Liver (tissue), 9 donors: Measurements from ENCODE around the gene EML4. TPM values are rescaled to one million over a fixed set of nuclear protein-coding genes. Genes with fewer than 3 reads are reported as not detected.

ENCODE experiments used
- DNase-seq: peaks from one replicate; pipeline ENCODE4 v3.0.0-alpha.2; 2017; ENCODE audit warnings: low spot score
- H3K27ac ChIP-seq, 2 donors: one replicate each; pipeline ENCODE4 v1.7.0; 2013; ENCODE audit warnings: inconsistent platforms in 2 of 2, low read length in 2 of 2, control low read depth in 1 of 2, low read depth in 1 of 2, mild to moderate bottlenecking in 1 of 2
- H3K27me3 ChIP-seq, 4 donors: one replicate each; pipeline versions ENCODE4 v1.6.1 to v1.7.0; 2013; ENCODE audit warnings: low read length in 3 of 4, inconsistent platforms in 1 of 4, mild to moderate bottlenecking in 1 of 4, moderate library complexity in 1 of 4; ENCODE audit not compliant: control insufficient read depth in 4 of 4, insufficient read depth in 4 of 4
- H3K36me3 ChIP-seq, 4 donors: one replicate each; pipeline versions ENCODE4 v1.6.1 to v1.7.0; 2013; ENCODE audit warnings: low read length in 3 of 4, mild to moderate bottlenecking in 3 of 4, low read depth in 1 of 4, moderate library complexity in 1 of 4; ENCODE audit not compliant: control insufficient read depth in 4 of 4, insufficient read depth in 3 of 4
- H3K4me1 ChIP-seq, 4 donors: one replicate each; pipeline versions ENCODE4 v1.6.1 to v1.7.0; 2013; ENCODE audit warnings: low read length in 3 of 4, mild to moderate bottlenecking in 3 of 4, moderate library complexity in 1 of 4; ENCODE audit not compliant: control insufficient read depth in 4 of 4, insufficient read depth in 4 of 4
- H3K4me3 ChIP-seq, 3 donors: one replicate each; pipeline versions ENCODE4 v1.6.1 to v1.7.0; 2013; ENCODE audit warnings: low read length in 3 of 3, control low read depth in 1 of 3, low read depth in 1 of 3, mild to moderate bottlenecking in 1 of 3
- H3K9ac ChIP-seq, 2 donors: one replicate each; pipeline ENCODE4 v1.7.0; 2013; ENCODE audit warnings: low read length in 2 of 2, mild to moderate bottlenecking in 2 of 2, moderate library complexity in 2 of 2, control low read depth in 1 of 2, low read depth in 1 of 2
- H3K9me3 ChIP-seq, 4 donors: one replicate each; pipeline versions ENCODE4 v1.6.1 to v1.7.0; 2013; ENCODE audit warnings: low read length in 3 of 4; ENCODE audit not compliant: control insufficient read depth in 4 of 4
- FOXA2 ChIP-seq: IDR thresholded peaks from 2 replicates; pipeline ENCODE4 v1.6.1; 2016; ENCODE audit warnings: antibody characterized with exemption
- GABPA ChIP-seq, 2 donors: IDR thresholded peaks in 1 of 2; conservative IDR thresholded peaks in 1 of 2; 2 replicates each; pipeline ENCODE4 v1.6.1; 2016; ENCODE audit warnings: antibody characterized with exemption in 2 of 2, mild to moderate bottlenecking in 1 of 2, moderate library complexity in 1 of 2
- HNF4A ChIP-seq, 2 donors: conservative IDR thresholded peaks; 2 replicates each; pipeline ENCODE4 v1.6.1; 2016; ENCODE audit warnings: antibody characterized with exemption in 2 of 2, mild to moderate bottlenecking in 2 of 2
- HNF4G ChIP-seq: IDR thresholded peaks from 2 replicates; pipeline ENCODE4 v1.6.1; 2016; ENCODE audit warnings: antibody characterized with exemption
- JUND ChIP-seq, 2 donors: IDR thresholded peaks; 2 replicates each; pipeline ENCODE4 v1.6.1; 2016; ENCODE audit warnings: antibody characterized with exemption in 2 of 2
- NR2F2 ChIP-seq: IDR thresholded peaks from 2 replicates; pipeline ENCODE4 v1.6.1; 2016; ENCODE audit warnings: antibody characterized with exemption
- RAD21 ChIP-seq, 2 donors: IDR thresholded peaks; 2 replicates each; pipeline ENCODE4 v1.6.1; 2016; ENCODE audit warnings: antibody characterized with exemption in 2 of 2, mild to moderate bottlenecking in 2 of 2
- SP1 ChIP-seq: IDR thresholded peaks from 2 replicates; pipeline ENCODE4 v1.6.1; 2018; ENCODE audit warnings: antibody characterized with exemption, mild to moderate bottlenecking
- YY1 ChIP-seq: IDR thresholded peaks from 2 replicates; pipeline ENCODE4 v1.6.1; 2016; ENCODE audit warnings: antibody characterized with exemption, mild to moderate bottlenecking
- WGBS: extraction: QIAGEN DNeasy Blood & Tissue Kit; methylation state at CpG from one replicate; pipeline ENCODE4 v1.1.7; 2013; 5-methylcytosine and 5-hydroxymethylcytosine counted together
- polyA plus RNA-seq, 2 donors: library from polyadenylated mRNA; stranded (reverse) in 1 of 2; unstranded in 1 of 2; fragments of 200-250 nt in 1 of 2; fragments of >200 nt in 1 of 2; fragmentation: Nextera tagmentation in 1 of 2; extraction: Ambion mirVana in 1 of 2; gene quantifications; one replicate each; pipeline versions ENCODE4 v1.2.1 to v1.2.3, GENCODE V29; 2013 to 2015
- total RNA-seq, 2 donors: library from RNA; depleted of rRNA; stranded (reverse); fragments of >200 nt; gene quantifications; one replicate each; pipeline ENCODE4 v1.2.3, GENCODE V29; 2014
- TF ChIP-seq, protein P1 (sequence below): fragments of 150-350 bp; IDR thresholded peaks from 2 replicates; pipeline ENCODE4 v1.5.1; 2017; ENCODE audit warnings: improper control_type of control experiment, low read depth, low read length; ENCODE audit not compliant: missing input control
- TF ChIP-seq, protein P2 (sequence below): IDR thresholded peaks from 2 replicates; pipeline ENCODE4 v1.6.1; 2016; ENCODE audit warnings: antibody characterized with exemption, mild to moderate bottlenecking
- TF ChIP-seq, protein P3 (sequence below): IDR thresholded peaks from 2 replicates; pipeline ENCODE4 v1.6.1; 2016; ENCODE audit warnings: antibody characterized with exemption
- donor health status: healthy.
- donor health status: healthy.
- donor health status: healthy.
- donor health status: healthy.
- donor health status: healthy.

The EML4 gene
- total and polyA plus RNA-seq, 4 donors = 12.8 to 49.6 (median 34.8) TPM

DNA sequence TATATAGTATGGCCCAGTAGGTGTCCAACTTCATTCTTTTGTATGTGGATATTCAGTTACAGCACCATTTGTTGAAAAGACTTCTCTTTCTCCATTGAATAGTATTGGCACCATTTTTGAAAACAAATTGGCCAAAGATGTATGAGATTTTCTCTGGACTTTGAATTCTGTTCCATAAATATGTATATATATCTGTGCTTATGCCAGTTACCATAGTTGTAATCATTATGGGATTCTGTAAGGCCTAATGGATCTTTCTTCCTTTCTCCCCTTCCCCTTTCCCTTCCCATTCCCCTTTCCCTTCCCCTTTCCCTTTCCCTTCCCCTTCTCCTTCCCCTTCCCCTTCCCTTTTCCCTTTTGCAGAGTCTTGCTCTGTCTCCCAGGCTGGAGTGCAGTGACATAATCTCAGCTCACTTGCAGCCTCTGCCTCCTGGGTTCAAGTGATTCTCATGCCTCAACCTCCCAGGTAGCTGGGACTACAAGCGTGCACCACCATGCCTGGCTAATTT, 140.9 kb downstream of the EML4 start:
- TF ChIP-seq HNF4G (no peak), NR2F2 (no peak), GABPA (IDR thresholded peaks at IDR 0.05 in 1 of 2, conservative IDR thresholded peaks at IDR 0.05 in 1 of 2) (no peak), SP1 (no peak)
- TF ChIP-seq, protein P1, sequence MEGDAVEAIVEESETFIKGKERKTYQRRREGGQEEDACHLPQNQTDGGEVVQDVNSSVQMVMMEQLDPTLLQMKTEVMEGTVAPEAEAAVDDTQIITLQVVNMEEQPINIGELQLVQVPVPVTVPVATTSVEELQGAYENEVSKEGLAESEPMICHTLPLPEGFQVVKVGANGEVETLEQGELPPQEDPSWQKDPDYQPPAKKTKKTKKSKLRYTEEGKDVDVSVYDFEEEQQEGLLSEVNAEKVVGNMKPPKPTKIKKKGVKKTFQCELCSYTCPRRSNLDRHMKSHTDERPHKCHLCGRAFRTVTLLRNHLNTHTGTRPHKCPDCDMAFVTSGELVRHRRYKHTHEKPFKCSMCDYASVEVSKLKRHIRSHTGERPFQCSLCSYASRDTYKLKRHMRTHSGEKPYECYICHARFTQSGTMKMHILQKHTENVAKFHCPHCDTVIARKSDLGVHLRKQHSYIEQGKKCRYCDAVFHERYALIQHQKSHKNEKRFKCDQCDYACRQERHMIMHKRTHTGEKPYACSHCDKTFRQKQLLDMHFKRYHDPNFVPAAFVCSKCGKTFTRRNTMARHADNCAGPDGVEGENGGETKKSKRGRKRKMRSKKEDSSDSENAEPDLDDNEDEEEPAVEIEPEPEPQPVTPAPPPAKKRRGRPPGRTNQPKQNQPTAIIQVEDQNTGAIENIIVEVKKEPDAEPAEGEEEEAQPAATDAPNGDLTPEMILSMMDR = no peak
- TF ChIP-seq, protein P2, sequence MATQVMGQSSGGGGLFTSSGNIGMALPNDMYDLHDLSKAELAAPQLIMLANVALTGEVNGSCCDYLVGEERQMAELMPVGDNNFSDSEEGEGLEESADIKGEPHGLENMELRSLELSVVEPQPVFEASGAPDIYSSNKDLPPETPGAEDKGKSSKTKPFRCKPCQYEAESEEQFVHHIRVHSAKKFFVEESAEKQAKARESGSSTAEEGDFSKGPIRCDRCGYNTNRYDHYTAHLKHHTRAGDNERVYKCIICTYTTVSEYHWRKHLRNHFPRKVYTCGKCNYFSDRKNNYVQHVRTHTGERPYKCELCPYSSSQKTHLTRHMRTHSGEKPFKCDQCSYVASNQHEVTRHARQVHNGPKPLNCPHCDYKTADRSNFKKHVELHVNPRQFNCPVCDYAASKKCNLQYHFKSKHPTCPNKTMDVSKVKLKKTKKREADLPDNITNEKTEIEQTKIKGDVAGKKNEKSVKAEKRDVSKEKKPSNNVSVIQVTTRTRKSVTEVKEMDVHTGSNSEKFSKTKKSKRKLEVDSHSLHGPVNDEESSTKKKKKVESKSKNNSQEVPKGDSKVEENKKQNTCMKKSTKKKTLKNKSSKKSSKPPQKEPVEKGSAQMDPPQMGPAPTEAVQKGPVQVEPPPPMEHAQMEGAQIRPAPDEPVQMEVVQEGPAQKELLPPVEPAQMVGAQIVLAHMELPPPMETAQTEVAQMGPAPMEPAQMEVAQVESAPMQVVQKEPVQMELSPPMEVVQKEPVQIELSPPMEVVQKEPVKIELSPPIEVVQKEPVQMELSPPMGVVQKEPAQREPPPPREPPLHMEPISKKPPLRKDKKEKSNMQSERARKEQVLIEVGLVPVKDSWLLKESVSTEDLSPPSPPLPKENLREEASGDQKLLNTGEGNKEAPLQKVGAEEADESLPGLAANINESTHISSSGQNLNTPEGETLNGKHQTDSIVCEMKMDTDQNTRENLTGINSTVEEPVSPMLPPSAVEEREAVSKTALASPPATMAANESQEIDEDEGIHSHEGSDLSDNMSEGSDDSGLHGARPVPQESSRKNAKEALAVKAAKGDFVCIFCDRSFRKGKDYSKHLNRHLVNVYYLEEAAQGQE = no peak
- Histone ChIP-seq H3K27me3 (no peaks in the 10 kb centered on the region), H3K36me3 (peaks cover 0 to 23% (median 7%) of the 10 kb centered on the region in 4 donors), H3K4me1 (no peaks in the 10 kb centered on the region), H3K9me3 (no peaks in the 10 kb centered on the region), H3K9ac (no peak overlapping the region), H3K27ac (no peak overlapping the region), H3K4me3 (no peak overlapping the region)
- WGBS = 100% methylated on average over 1 of the region's 1 CpG
- no peak for DNase-seq

DNA sequence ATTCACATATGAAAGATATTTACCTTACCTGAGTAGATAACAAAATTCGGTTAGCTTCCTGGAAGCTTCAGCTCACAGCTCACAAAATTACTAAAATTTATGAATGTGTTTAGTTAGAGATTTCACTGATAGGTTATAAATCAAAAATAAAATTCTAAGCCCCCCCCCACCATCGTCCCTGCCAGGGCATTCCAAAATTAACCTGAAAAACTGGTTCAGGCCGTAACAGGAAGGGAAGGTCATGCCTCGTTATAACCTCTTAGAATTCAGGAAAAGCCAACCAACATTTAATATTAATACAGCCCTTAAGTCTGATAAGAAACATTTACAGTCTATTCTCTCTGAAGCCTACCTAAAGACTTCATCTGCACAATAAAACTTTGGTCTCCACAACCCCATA, 143.0 kb downstream of the EML4 start:
- peaks cover 2 to 31% (median 9%) of the 10 kb centered on the region in 4 donors for H3K36me3 ChIP-seq

DNA sequence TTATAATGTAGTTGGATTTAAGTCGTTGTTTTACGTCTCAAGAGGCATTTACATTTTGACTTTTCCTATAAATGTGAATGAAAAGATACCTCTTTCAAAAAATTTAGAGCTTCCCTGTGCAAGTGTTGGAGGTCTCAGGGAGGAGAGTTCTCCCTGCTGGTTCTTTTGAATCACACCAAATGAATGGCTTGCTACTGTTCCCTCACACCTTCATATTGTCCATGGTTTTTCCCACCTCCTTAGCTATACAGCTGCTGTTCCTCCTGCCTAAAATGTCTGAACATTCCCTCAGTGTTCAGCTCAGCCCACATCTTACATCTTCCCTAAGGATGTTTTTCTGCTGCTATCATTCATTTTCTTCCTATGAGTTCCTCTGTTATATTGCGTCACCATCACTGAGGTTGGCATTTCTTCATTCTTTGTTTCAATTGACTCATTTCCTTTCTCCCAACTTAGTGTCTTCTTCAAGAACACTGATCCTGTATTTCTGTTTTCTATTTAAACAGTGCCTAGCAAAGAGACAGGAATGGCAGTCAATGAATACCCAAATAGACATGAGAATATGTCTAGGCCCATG, 145.8 kb downstream of the EML4 start:
- WGBS = 93% methylated on average over 3 of the region's 3 CpGs
- H3K4me3 ChIP-seq = no peak overlapping the region
- H3K36me3 ChIP-seq = peaks cover 2 to 36% (median 14%) of the 10 kb centered on the region in 4 donors
- no peaks in the 10 kb centered on the region for H3K27me3 ChIP-seq
- H3K4me1 ChIP-seq = no peaks in the 10 kb centered on the region
- H3K9me3 ChIP-seq = no peaks in the 10 kb centered on the region
- no peak for DNase-seq
- peak overlapping the region in 1 of 2 donors; percentile 14 for H3K9ac ChIP-seq
- TF ChIP-seq HNF4G (no peak), JUND (IDR thresholded peaks at IDR 0.05) (no peak), FOXA2 (no peak)
- TF ChIP-seq, protein P3, sequence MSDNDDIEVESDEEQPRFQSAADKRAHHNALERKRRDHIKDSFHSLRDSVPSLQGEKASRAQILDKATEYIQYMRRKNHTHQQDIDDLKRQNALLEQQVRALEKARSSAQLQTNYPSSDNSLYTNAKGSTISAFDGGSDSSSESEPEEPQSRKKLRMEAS = no peak
- H3K27ac ChIP-seq = no peak overlapping the region

More for the DNA sequence above, 143.0 kb downstream of the EML4 start:
- Histone ChIP-seq H3K4me3 (no peak overlapping the region), H3K9ac (no peak overlapping the region), H3K27ac (no peak overlapping the region), H3K27me3 (no peaks in the 10 kb centered on the region), H3K9me3 (no peaks in the 10 kb centered on the region), H3K4me1 (no peaks in the 10 kb centered on the region)
- DNase-seq = no peak
- 81% methylated on average over 4 of the region's 4 CpGs for WGBS
- TF ChIP-seq YY1 = no peak
- TF ChIP-seq HNF4A (conservative IDR thresholded peaks at IDR 0.05) = no peak
- TF ChIP-seq RAD21 (IDR thresholded peaks at IDR 0.05) = no peak
- TF ChIP-seq SP1 = no peak
